ENCODE data around the gene RASAL2. TPM values are rescaled to one million over a fixed set of nuclear protein-coding genes. Genes with fewer than 3 reads are reported as not detected.
"Not testable (repeated sequence)": the region's sequence is repeated elsewhere in the genome, so short reads cannot be mapped to it uniquely, and the experiment has no call there.

RASAL2 gene
- polyA plus RNA-seq, 4 donors = 18.5 to 21.5 (median 18.9) TPM

- no peak for DNase-seq (ENCODE audit: low read depth in 4 of 4, low spot score in 3 of 4)
Observed at GRCh38 chr1:178498896-178499675, 405.2 kb downstream of the RASAL2 start.

- no peak for DNase-seq (ENCODE audit: low read depth in 4 of 4, low spot score in 3 of 4)
Observed at GRCh38 chr1:178500091-178500770, 406.3 kb downstream of the RASAL2 start.

GRCh38 chr1:178500936-178501554, 407.1 kb downstream of the RASAL2 start:
- DNase-seq (ENCODE audit: low read depth in 4 of 4, low spot score in 3 of 4) = no peak

GRCh38 chr1:178501705-178502329, 407.9 kb downstream of the RASAL2 start:
- DNase-seq (ENCODE audit: low read depth in 4 of 4, low spot score in 3 of 4) = peak; percentile 39 to 45 (median 42)

GRCh38 chr1:178502330-178502714, 408.4 kb downstream of the RASAL2 start:
- DNase-seq (ENCODE audit: low read depth in 4 of 4, low spot score in 3 of 4) = no peak

GRCh38 chr1:178502856-178503255, 409.0 kb downstream of the RASAL2 start:
- DNase-seq (ENCODE audit: low read depth in 4 of 4, low spot score in 3 of 4) = no peak

GRCh38 chr1:178503316-178503715, 409.4 kb downstream of the RASAL2 start:
- not testable (repeated sequence) for DNase-seq (ENCODE audit: low read depth in 4 of 4, low spot score in 3 of 4)

- no peak for DNase-seq (ENCODE audit: low read depth in 4 of 4, low spot score in 3 of 4)
Observed at GRCh38 chr1:178503849-178504248, 409.9 kb downstream of the RASAL2 start.

GRCh38 chr1:178504286-178504685, 410.4 kb downstream of the RASAL2 start:
- no peak for DNase-seq (ENCODE audit: low read depth in 4 of 4, low spot score in 3 of 4)

GRCh38 chr1:178506177-178506576, 412.3 kb downstream of the RASAL2 start:
- DNase-seq (ENCODE audit: low read depth in 4 of 4, low spot score in 3 of 4) = no peak

GRCh38 chr1:178506669-178507068, 412.8 kb downstream of the RASAL2 start:
- DNase-seq (ENCODE audit: low read depth in 4 of 4, low spot score in 3 of 4) = no peak

GRCh38 chr1:178509414-178510007, 415.6 kb downstream of the RASAL2 start:
- no peak for DNase-seq (ENCODE audit: low read depth in 4 of 4, low spot score in 3 of 4)

GRCh38 chr1:178510155-178510554, 416.3 kb downstream of the RASAL2 start:
- DNase-seq (ENCODE audit: low read depth in 4 of 4, low spot score in 3 of 4) = no peak

- no peak for DNase-seq (ENCODE audit: low read depth in 4 of 4, low spot score in 3 of 4)
Observed at GRCh38 chr1:178512566-178513277, 418.8 kb downstream of the RASAL2 start, which contains the start of gene TEX35. TSS of gene TEX35 (plus strand) at chr1:178513109. CDS start at chr1:178513189, 80 bp downstream.

- DNase-seq (ENCODE audit: low read depth in 4 of 4, low spot score in 3 of 4) = no peak
Observed at GRCh38 chr1:178513278-178513983, 419.5 kb downstream of the RASAL2 start.

GRCh38 chr1:178516110-178516509, 422.2 kb downstream of the RASAL2 start:
- DNase-seq (ENCODE audit: low read depth in 4 of 4, low spot score in 3 of 4) = no peak

GRCh38 chr1:178518894-178519293, 425.0 kb downstream of the RASAL2 start:
- no peak for DNase-seq (ENCODE audit: low read depth in 4 of 4, low spot score in 3 of 4)

- DNase-seq (ENCODE audit: low read depth in 4 of 4, low spot score in 3 of 4) = no peak
Observed at GRCh38 chr1:178520803-178521202, 426.9 kb downstream of the RASAL2 start.

GRCh38 chr1:178521241-178521640, 427.3 kb downstream of the RASAL2 start:
- no peak for DNase-seq (ENCODE audit: low read depth in 4 of 4, low spot score in 3 of 4)
